ENCODE results near the gene RYR2.

DNA sequence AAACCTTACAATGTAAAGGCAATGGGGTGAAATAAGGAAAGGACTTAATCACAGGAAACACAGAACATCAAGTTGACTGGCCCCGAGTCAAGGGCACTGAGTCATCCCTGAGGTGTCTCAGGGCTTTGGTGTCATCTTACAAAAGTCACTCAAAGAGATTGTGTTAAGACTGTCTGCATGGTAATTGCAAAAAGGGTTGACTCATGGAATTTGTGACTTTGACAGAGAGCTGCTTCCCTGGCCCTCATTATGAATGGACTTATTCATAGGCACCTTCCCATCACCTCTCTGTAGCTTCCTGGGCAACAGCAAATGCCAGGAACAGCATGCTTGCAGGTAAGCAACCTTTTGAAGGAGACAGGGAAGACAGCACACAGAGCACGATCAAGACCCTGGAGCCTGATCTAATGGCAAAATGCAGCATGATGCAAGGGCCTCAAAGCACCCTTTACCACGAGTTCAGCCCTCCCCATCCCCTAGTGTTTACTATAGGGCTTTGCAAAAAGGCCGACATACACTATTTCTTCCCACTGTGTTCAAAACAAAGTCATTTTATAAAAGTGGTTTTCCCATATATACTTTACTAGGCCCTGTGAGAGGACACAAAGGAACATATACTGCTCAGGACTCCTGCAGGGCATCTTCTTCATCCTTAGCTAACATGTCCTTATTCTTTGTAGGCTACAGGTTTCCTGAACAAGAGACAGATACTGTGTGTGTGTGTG is 831.7 kb downstream of the RYR2 start:
- no peak for TF ChIP-seq EP300 (IDR thresholded peaks at IDR 0.05; ENCODE audit: low read depth)
- TF ChIP-seq, protein P1, sequence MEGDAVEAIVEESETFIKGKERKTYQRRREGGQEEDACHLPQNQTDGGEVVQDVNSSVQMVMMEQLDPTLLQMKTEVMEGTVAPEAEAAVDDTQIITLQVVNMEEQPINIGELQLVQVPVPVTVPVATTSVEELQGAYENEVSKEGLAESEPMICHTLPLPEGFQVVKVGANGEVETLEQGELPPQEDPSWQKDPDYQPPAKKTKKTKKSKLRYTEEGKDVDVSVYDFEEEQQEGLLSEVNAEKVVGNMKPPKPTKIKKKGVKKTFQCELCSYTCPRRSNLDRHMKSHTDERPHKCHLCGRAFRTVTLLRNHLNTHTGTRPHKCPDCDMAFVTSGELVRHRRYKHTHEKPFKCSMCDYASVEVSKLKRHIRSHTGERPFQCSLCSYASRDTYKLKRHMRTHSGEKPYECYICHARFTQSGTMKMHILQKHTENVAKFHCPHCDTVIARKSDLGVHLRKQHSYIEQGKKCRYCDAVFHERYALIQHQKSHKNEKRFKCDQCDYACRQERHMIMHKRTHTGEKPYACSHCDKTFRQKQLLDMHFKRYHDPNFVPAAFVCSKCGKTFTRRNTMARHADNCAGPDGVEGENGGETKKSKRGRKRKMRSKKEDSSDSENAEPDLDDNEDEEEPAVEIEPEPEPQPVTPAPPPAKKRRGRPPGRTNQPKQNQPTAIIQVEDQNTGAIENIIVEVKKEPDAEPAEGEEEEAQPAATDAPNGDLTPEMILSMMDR (IDR thresholded peaks at IDR 0.05) = no peak
